Osteocyte (in vitro differentiated cells): Measurements from ENCODE around the gene SIPA1. TPM values are rescaled to one million over a fixed set of nuclear protein-coding genes. Genes with fewer than 3 reads are reported as not detected.

Experiments used
- DNase-seq: peaks from one replicate; pipeline ENCODE4 v3.0.0; 2021; ENCODE audit warnings: mixed read lengths; ENCODE audit not compliant: unreplicated experiment; ENCODE audit errors: extremely low spot score
- H3K27ac Mint-ChIP-seq: one replicate; pipeline ENCODE4 v1.8.0; 2021; ENCODE audit warnings: mild to moderate bottlenecking, mixed read lengths; ENCODE audit not compliant: unreplicated experiment
- H3K27me3 Mint-ChIP-seq: one replicate; pipeline ENCODE4 v1.8.0; 2021; ENCODE audit warnings: mixed read lengths; ENCODE audit not compliant: unreplicated experiment
- H3K36me3 Mint-ChIP-seq: one replicate; pipeline ENCODE4 v1.8.0; 2021; ENCODE audit warnings: mixed read lengths; ENCODE audit not compliant: unreplicated experiment
- H3K4me1 Mint-ChIP-seq: one replicate; pipeline ENCODE4 v1.8.0; 2021; ENCODE audit warnings: mixed read lengths; ENCODE audit not compliant: unreplicated experiment
- H3K4me3 Mint-ChIP-seq: one replicate; pipeline ENCODE4 v1.8.0; 2021; ENCODE audit warnings: mild to moderate bottlenecking, moderate library complexity, mixed read lengths; ENCODE audit not compliant: unreplicated experiment
- H3K9me3 Mint-ChIP-seq: one replicate; pipeline ENCODE4 v1.8.0; 2021; ENCODE audit warnings: mixed read lengths; ENCODE audit not compliant: unreplicated experiment
- CTCF ChIP-seq: fragments of 200-600 bp; sonication (generic); IDR thresholded peaks from 2 replicates; pipeline ENCODE4 v1.5.0; 2021; ENCODE audit warnings: antibody characterized with exemption, mild to moderate bottlenecking, moderate library complexity
- total RNA-seq: library from RNA; stranded (reverse); gene quantifications from 2 replicates; pipeline ENCODE4 v1.2.1, GENCODE V29; 2021

Gene SIPA1
- total RNA-seq, 1 donor from 2014 or later, result 34.7 TPM

- Mint-ChIP-seq H3K9me3 (no peaks in the 10 kb centered on the region), H3K27me3 (no peaks in the 10 kb centered on the region), H3K27ac (peak overlapping the region; percentile 75), H3K4me3 (peak overlapping the region; percentile 84), H3K36me3 (peaks cover 18% of the 10 kb centered on the region), H3K4me1 (peaks cover 15% of the 10 kb centered on the region)
- TF ChIP-seq CTCF, result no peak
- no peak for DNase-seq
Observed at GRCh38 chr11:65617136-65617850, 20.6 kb upstream of the SIPA1 start.

- no peaks in the 10 kb centered on the region for H3K27me3 Mint-ChIP-seq
- H3K4me1 Mint-ChIP-seq, result peaks cover 10% of the 10 kb centered on the region
- no peak overlapping the region for H3K27ac Mint-ChIP-seq
- DNase-seq, result no peak
- H3K4me3 Mint-ChIP-seq, result no peak overlapping the region
- peaks cover 20% of the 10 kb centered on the region for H3K36me3 Mint-ChIP-seq
- no peaks in the 10 kb centered on the region for H3K9me3 Mint-ChIP-seq
- no peak for TF ChIP-seq CTCF
Observed at GRCh38 chr11:65617990-65618751, 19.7 kb upstream of the SIPA1 start.

- Mint-ChIP-seq H3K4me3 (no peak overlapping the region), H3K9me3 (no peaks in the 10 kb centered on the region), H3K27me3 (no peaks in the 10 kb centered on the region), H3K27ac (no peak overlapping the region), H3K36me3 (peaks cover 20% of the 10 kb centered on the region), H3K4me1 (peaks cover 8% of the 10 kb centered on the region)
- no peak for DNase-seq
- TF ChIP-seq CTCF, result no peak
Observed at GRCh38 chr11:65618763-65619162, 19.1 kb upstream of the SIPA1 start.

GRCh38 chr11:65619281-65619928 lies 18.5 kb upstream of the SIPA1 start:
- H3K27ac Mint-ChIP-seq, result no peak overlapping the region
- no peaks in the 10 kb centered on the region for H3K9me3 Mint-ChIP-seq
- H3K4me3 Mint-ChIP-seq, result no peak overlapping the region
- no peak for DNase-seq
- H3K27me3 Mint-ChIP-seq, result no peaks in the 10 kb centered on the region
- H3K36me3 Mint-ChIP-seq, result peaks cover 23% of the 10 kb centered on the region
- H3K4me1 Mint-ChIP-seq, result peaks cover 8% of the 10 kb centered on the region
- no peak for TF ChIP-seq CTCF

- peaks cover 8% of the 10 kb centered on the region for H3K4me1 Mint-ChIP-seq
- no peak overlapping the region for H3K4me3 Mint-ChIP-seq
- no peak for DNase-seq
Observed at GRCh38 chr11:65620666-65621065, 17.2 kb upstream of the SIPA1 start.

More at GRCh38 chr11:65620666-65621065, 17.2 kb upstream of the SIPA1 start:
- Mint-ChIP-seq H3K9me3 (no peaks in the 10 kb centered on the region), H3K36me3 (peaks cover 24% of the 10 kb centered on the region), H3K27me3 (no peaks in the 10 kb centered on the region), H3K27ac (no peak overlapping the region)
- TF ChIP-seq CTCF, result no peak
